Raji (cell line): Measurements from ENCODE around the gene TMTC4.

Source experiments
- POLR2A ChIP-seq: IDR thresholded peaks from 2 replicates; pipeline ENCODE4 v1.6.1; 2011; ENCODE audit warnings: low read depth, low read length, control low read depth; ENCODE audit not compliant: insufficient read depth

TMTC4 gene

GRCh38 chr13:100588331-100589177 lies 86.0 kb downstream of the TMTC4 start, which contains the start of gene GGACT:
Gene GGACT, minus strand, starts transcription at chr13:100588789. Its CDS starts 56,198 bp downstream, at chr13:100532591.
- 0 out of 2 replicates have a peak, but pooled peaks have one; percentile 29 for TF ChIP-seq POLR2A

- no peak for TF ChIP-seq POLR2A
Measured at GRCh38 chr13:100584896-100585295, 89.7 kb downstream of the TMTC4 start.

- TF ChIP-seq POLR2A = no peak
Measured at GRCh38 chr13:100581504-100581903, 93.1 kb downstream of the TMTC4 start.

GRCh38 chr13:100581030-100581429 lies 93.6 kb downstream of the TMTC4 start:
- TF ChIP-seq POLR2A = no peak

- no peak for TF ChIP-seq POLR2A
Measured at GRCh38 chr13:100580045-100580444, 94.5 kb downstream of the TMTC4 start.

GRCh38 chr13:100573121-100573520 lies 101.5 kb downstream of the TMTC4 start:
- no peak for TF ChIP-seq POLR2A

- no peak for TF ChIP-seq POLR2A
Measured at GRCh38 chr13:100566543-100566942, 108.1 kb downstream of the TMTC4 start.

GRCh38 chr13:100565286-100565685 lies 109.3 kb downstream of the TMTC4 start:
- TF ChIP-seq POLR2A = no peak

- no peak for TF ChIP-seq POLR2A
Measured at GRCh38 chr13:100564444-100565223, 110.0 kb downstream of the TMTC4 start.

- no peak for TF ChIP-seq POLR2A
Measured at GRCh38 chr13:100563779-100564178, 110.8 kb downstream of the TMTC4 start.

- no peak for TF ChIP-seq POLR2A
Measured at GRCh38 chr13:100561599-100562204, 112.9 kb downstream of the TMTC4 start.

GRCh38 chr13:100561158-100561499 lies 113.5 kb downstream of the TMTC4 start:
- TF ChIP-seq POLR2A = no peak

- no peak for TF ChIP-seq POLR2A
Measured at GRCh38 chr13:100560498-100561157, 114.0 kb downstream of the TMTC4 start.

GRCh38 chr13:100559886-100560285 lies 114.7 kb downstream of the TMTC4 start:
- no peak for TF ChIP-seq POLR2A
